ENCODE results near the gene GTPBP6.

Gene GTPBP6

GRCh38 chrX:318739-319578 lies at the start of gene GTPBP6:
TSS of gene GTPBP6 (minus strand) at chrX:318796. CDS start at chrX:318787, 9 bp downstream.
- DNase-seq, result no peak

GRCh38 chrX:367866-368265 lies 49.3 kb upstream of the GTPBP6 start:
- no peak for DNase-seq

GRCh38 chrX:367349-367748 lies 48.8 kb upstream of the GTPBP6 start:
- no peak for DNase-seq

DNA sequence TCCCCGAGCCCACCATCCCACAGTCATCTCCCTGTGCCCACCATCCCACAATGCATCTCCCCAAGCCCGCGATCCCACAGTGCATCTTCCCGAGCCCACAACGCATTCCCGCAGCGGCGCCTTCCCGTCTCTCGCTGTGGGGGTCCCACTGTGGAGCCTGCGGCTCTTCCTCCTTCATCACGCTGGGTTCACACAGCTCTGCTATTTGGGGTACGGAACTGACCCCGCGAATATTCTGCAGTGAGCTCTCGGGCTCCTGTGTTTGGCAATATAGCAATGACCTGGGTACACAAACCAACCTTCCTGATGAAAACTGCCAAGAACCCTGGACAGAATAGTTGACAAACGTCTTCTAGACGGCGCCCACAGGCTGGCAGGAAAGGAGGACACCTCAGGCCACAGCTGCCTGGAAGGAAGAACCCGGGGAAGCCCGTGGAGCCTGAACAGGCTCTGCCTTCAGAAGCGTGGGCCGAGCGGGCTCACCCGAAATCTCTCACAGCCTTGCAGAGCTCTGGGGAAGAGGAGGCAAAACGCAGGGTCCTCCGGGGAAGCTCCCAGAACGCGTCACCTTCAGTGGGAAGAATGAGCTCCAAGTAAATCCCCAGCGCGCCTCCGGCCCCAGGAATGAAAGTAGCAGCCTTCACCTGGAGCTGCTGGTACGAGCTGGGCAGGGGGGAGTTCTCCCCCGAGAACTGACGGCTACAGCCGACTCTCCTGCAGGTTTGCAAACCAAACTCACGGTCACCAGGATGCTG lies 45.2 kb upstream of the GTPBP6 start:
- DNase-seq, result no peak

GRCh38 chrX:362937-363620 lies 44.5 kb upstream of the GTPBP6 start:
- DNase-seq, result no peak

GRCh38 chrX:362351-362750 lies 43.8 kb upstream of the GTPBP6 start:
- no peak for DNase-seq

- no peak for DNase-seq
Measured at GRCh38 chrX:361231-362145, 42.9 kb upstream of the GTPBP6 start.

GRCh38 chrX:360496-361150 lies 42.0 kb upstream of the GTPBP6 start:
- no peak for DNase-seq

DNA sequence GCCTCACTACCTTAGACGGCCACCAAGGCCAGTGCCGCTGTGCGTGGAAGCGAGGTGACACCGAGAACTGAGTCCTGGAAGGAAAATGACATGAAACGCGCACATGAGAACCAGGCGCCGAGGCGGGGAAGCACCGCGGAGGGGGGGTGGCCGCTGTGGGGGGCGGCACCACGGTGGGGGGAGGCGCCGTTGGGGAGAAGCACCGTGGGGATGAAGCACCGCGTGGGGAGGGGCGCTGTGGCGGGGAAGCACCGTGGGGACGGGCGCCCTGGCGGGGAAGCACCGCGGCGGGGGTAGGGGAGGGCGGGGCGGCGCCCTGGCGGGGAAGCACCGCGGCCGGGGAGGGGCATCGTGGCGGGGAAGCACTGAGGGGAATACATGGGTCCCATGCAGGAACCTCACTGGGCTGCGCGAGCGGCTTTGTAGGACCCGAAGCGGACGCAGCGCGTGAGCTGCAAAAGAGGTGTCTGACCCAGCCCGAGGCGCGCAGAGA lies 40.1 kb upstream of the GTPBP6 start:
- no peak for DNase-seq

- DNase-seq, result no peak
Measured at GRCh38 chrX:357693-358471, 39.3 kb upstream of the GTPBP6 start.

GRCh38 chrX:357035-357692 lies 38.6 kb upstream of the GTPBP6 start:
- DNase-seq, result no peak

DNA sequence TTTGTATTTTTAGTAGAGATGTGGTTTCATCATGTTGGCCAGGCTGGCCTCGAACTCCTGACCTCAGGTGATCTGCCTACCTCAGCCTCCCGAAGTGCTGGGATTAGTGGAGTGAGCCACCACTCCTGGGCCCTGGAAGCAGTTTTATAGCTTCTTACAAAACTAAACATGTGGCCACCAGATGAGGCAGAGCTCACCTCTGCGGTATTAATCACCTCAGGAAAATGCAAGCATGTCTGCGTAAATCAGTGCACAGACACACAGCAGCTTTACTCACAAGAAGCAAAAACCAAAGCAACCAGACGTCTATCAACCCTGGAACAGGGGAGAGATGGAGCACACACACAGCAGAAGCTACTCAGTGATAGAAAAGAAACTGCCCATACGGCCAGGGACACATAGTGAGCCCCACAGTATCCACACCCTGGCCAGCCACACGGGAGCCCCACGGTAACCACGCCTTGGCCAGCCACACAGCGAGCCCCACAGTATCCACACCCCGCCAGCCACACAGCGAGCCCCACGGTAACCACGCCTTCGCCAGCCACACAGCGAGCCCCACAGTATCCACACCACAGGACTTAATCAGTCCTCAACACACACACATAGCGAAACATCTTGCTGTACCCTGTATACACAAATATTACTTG lies 37.9 kb upstream of the GTPBP6 start:
- DNase-seq, result no peak

DNA sequence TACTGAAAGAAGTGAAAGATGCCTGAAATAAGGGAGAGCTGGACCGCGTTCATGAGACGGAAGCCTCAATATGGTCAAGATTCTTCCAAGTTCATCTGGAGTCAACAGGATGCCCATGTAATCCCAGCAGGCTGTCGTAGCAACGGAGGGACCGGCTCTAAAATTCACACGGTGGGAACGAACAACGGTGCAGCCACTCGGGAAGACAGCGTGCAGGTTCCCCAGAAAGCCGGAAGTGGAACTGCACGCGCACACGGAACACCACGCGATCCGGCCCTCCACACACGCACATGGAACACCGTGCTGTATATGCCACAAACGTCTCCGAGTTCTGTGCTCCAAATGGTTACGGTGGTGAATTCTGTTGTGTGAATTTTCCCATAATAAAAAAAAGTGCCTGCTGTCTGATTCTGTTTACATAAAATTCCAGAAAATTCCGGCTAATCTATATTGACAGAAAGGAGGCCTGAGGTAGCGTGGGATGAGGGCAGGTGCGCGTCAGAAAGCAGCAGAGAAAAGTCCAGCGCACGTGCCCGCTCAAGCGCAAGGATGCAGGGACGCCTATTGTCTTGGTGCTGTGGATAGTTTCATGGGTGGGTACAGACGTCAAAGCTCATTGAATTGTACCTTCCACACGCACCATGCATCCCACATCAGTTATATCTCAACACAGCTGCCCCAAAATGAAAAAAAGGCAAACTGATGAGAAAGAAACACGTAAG lies 36.9 kb upstream of the GTPBP6 start:
- no peak for DNase-seq

DNA sequence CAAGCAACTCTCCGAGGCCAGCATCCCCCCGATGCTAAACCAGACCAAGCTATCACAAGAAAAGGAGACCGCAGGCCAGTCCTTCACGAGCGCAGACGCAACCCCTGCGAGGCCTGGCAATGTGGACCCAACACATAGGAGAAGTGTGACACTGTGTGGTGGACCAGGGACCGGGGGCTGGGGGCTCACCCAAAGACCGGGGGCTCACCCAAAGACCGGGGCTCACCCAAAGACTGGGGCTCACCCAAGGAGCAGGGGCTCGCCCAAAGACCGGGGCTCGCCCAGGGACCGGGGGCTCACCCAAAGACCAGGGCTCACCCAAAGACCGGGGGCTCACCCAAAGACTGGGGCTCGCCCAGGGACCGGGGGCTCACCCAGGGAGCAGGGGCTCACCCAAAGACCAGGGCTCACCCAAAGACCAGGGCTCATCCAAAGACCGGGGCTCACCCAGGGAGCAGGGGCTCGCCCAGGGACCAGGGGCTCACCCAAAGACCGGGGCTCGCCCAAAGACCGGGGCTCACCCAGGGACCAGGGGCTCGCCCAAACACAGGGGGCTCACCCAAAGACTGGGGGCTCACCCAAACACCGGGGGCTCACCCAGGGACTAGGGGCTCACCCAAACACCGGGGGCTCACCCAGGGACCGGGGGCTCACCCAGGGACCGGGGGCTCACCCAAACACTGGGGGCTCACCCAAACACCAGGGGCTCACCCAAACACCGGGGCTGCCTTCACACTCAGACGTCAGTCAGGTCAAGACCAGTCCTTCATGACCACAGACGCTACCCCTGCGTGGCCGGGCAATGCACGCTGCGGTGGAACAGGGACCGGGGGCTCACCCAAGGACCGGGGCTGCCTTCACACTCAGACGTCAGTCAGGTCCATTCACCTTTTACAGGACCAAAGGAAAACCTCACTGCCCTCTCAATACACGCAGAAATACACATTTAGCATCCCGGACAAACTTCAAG lies 35.3 kb upstream of the GTPBP6 start:
- no peak for DNase-seq

DNA sequence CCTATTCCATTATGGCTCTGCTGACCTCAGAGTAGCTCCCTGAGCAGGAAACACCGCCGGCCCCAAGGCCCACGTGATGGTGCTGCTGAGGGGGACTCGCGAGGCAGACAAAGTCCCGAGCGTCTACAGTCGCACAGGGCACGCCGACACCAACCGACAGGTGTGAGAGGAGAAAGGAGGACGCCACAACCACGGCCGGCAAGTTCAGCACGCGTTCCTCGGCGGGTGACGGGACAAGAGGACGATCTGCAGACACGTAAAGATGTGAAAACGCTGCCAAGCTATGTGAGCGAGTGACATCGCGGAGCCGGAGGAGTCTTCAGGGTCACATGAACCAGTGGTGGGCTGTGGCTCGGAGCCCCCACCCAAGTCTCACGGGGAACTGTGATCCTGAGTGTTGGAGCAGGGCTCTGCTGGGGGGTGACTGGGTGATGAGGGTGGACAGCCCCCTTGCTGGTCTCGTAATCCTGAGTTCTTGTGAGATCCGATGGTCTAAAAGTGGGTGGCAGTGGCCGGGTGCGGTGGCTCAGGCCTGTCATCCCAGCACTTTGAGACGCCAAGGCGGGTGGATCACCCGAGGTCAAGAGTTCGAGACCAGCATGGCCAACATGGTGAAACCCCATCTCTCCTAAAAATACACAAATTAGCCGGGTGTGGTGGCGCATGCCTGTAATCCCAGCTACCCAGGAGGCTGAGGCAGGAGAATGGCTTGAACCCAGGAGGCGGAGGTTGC lies 34.2 kb upstream of the GTPBP6 start:
- no peak for DNase-seq

- DNase-seq, result no peak
Measured at GRCh38 chrX:352181-352580, 33.6 kb upstream of the GTPBP6 start.

- no peak for DNase-seq
Measured at GRCh38 chrX:351736-352135, 33.1 kb upstream of the GTPBP6 start.
